DMS153 treated with DMSO at 0.1 percent for 48 hours (cell line): Measurements from ENCODE around the gene SAMD11.
A peak's percentile ranks its signal among the peaks of the same experiment; 100 is the strongest.
"Not testable (repeated sequence)": the region's sequence is repeated elsewhere in the genome, so short reads cannot be mapped to it uniquely, and the experiment has no call there.

Source experiments
- DNase-seq: peaks from one replicate; lab custom pipeline; 2025; ENCODE audit not compliant: unreplicated experiment; lab: John Stamatoyannopoulos, UW

SAMD11 gene

GRCh38 chr1:974687-975328 lies 51.1 kb downstream of the SAMD11 start:
- DNase-seq: no peak

- DNase-seq: no peak
These were observed 51.6 kb downstream of the SAMD11 start for GRCh38 chr1:975365-975764.

- peak; percentile 54 for DNase-seq
These were observed 52.4 kb downstream of the SAMD11 start for GRCh38 chr1:975896-976683.

GRCh38 chr1:976791-977190 lies 53.1 kb downstream of the SAMD11 start:
- DNase-seq: not testable (repeated sequence)

GRCh38 chr1:978069-978834 lies 54.5 kb downstream of the SAMD11 start:
- no peak for DNase-seq

GRCh38 chr1:978835-979743 lies 55.4 kb downstream of the SAMD11 start:
- no peak for DNase-seq

- no peak for DNase-seq
These were observed 56.0 kb downstream of the SAMD11 start for GRCh38 chr1:979744-980072.

- no peak for DNase-seq
These were observed 56.4 kb downstream of the SAMD11 start for GRCh38 chr1:980137-980571.

GRCh38 chr1:980602-981395 lies 57.1 kb downstream of the SAMD11 start:
- DNase-seq: no peak

GRCh38 chr1:981491-981954 lies 57.8 kb downstream of the SAMD11 start:
- DNase-seq: no peak

GRCh38 chr1:981955-982558 lies 58.3 kb downstream of the SAMD11 start, which contains the start of gene PERM1:
PERM1 (minus strand) TSS chr1:982093; CDS start chr1:981029, 1,064 bp downstream.
- DNase-seq: no peak

- no peak for DNase-seq
These were observed 59.2 kb downstream of the SAMD11 start for GRCh38 chr1:982765-983436.

GRCh38 chr1:983798-984475 lies 60.2 kb downstream of the SAMD11 start:
- DNase-seq: peak; percentile 30

GRCh38 chr1:984476-984814 lies 60.7 kb downstream of the SAMD11 start:
- no peak for DNase-seq

GRCh38 chr1:985126-985525 lies 61.4 kb downstream of the SAMD11 start:
- no peak for DNase-seq

GRCh38 chr1:988061-988460 lies 64.3 kb downstream of the SAMD11 start:
- DNase-seq: not testable (repeated sequence)

- not testable (repeated sequence) for DNase-seq
These were observed 67.6 kb downstream of the SAMD11 start for GRCh38 chr1:991275-991674.

- DNase-seq: no peak
These were observed 68.2 kb downstream of the SAMD11 start for GRCh38 chr1:991895-992294.
